GM21423 (cell line): Measurements from ENCODE around the gene ABHD1.

Experiments used
- ATAC-seq: cut with Tn5 transposase; IDR thresholded peaks from one replicate; pipeline ENCODE4 v1.9.1; 2021; ENCODE audit warnings: mild to moderate bottlenecking, moderate library complexity; ENCODE audit not compliant: unreplicated experiment

The ABHD1 gene

GRCh38 chr2:27086724-27087593, 36.7 kb upstream of the ABHD1 start, which contains the start of gene KHK:
TSS of gene KHK (plus strand) at chr2:27086772. CDS start at chr2:27087260, 488 bp downstream.
- ATAC-seq: no peak

- no peak for ATAC-seq
Observed at GRCh38 chr2:27087823-27088410, 35.7 kb upstream of the ABHD1 start.

DNA sequence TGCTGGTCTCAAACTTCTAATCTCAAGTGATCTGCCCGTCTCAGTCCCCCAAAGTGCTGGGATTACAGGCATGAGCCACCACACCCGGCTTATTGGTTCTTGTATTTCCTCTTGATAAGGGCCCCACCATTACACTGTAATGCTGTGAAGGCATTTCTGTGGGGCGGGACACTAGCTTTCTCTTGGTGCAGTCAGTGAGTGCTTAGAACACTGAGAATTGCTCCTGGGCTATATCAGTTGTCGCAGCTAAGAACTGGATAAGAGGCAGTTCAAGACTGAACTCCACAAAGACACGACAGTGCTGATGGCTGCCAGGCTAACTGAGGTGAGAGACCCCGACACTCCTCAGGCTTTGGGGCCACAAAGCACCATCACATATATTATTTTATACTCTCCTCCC, 35.0 kb upstream of the ABHD1 start:
- no peak for ATAC-seq

DNA sequence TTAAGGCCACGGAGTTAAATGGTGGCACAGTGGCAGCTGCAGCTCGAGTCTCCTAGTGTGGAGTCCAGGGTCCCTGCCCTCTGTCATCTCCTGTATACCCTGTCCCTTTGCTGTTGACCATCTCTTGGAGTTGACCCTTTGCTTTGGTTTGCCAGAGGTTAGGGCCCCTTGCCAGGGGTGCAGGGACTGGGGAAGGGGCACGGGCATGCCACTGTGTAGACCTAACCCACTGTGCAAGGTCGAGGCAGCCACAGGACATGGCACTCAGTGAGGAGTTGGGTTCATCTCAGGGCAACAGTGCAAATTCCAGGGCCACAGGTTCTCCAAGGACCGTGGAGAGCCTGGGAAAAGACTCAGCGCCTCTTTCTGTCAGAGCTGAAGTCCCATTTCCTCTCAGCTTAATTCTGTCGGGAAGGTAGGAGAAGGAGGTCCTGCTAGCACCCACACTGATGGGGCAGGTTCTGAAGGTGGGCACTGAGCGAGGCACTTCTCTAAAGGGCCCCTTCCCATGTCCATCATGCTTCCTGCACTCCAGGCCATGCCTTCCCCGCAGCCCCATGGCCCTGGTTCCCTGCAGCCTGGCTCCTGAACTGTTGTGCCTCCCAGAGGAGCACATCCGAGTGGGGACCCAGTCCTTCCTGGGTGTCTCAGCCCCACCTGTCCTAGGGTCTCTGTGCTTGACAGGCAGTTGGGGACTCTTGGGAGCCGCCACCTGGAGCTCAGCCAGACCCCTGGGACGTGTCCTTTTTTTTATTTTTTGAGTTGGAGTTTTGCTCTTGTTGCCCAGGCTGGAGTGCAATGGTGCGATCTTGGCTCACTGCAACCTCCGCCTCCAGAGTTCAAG, 34.3 kb upstream of the ABHD1 start:
- no peak for ATAC-seq

- ATAC-seq: no peak
Observed at GRCh38 chr2:27091746-27092695, 31.6 kb upstream of the ABHD1 start.

DNA sequence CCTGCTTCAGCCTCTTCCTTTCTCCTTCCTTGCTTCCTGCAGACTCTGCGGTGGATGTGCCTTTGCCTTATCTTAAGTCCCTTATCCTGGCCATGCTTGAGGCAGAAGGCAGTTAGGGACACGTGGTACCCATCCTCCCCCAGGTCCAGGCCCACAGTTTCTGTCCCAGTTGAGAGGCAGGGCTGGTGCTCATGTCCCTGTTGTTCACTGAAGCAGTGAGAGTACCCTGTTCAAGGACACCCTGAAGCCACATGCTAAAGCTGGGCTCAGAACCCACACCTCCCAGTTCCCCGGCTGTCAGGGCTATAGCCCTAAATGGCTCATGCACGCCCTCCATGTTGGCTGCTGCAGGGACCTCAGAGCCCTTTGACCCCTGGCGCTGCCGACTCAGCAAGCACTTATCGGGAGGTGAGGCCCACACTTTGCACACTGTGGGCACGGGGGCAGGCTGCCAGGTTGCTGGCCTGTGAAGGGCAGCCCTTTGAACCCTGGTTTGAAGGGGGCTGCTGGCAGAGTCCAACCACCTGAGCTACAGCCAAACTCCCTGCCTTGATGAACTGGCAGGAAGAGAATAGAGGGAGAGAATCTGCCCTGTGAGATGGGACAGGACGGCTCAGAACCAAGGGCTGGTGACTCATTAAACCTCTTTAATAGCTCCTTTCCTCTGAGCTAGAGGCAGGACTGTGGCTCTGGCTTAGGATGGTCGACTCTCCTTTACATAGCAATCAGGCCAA, 30.8 kb upstream of the ABHD1 start:
- no peak for ATAC-seq

GRCh38 chr2:27093430-27094352, 29.9 kb upstream of the ABHD1 start:
- no peak for ATAC-seq

GRCh38 chr2:27094353-27094984, 29.1 kb upstream of the ABHD1 start:
- no peak for ATAC-seq

DNA sequence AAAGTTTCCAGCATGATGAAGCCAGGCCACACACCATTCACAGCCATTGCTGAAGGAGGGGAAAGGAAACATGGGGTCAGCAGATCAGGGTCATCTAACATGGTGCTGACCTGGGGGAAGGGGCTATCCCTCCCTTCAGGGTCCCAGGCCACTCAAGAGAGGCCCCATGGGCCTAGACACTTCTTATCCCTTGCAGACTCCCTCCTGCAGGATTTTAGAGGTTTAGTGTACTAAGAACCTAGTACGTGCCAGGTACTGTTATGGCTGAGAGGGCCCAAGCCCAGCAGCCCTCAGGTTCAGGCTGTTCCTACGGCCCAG, 28.2 kb upstream of the ABHD1 start:
- ATAC-seq: no peak

- ATAC-seq: no peak
Observed at GRCh38 chr2:27095745-27096651, 27.6 kb upstream of the ABHD1 start.

GRCh38 chr2:27096748-27097297, 26.8 kb upstream of the ABHD1 start:
- ATAC-seq: no peak

GRCh38 chr2:27097341-27097740, 26.3 kb upstream of the ABHD1 start:
- ATAC-seq: no peak

DNA sequence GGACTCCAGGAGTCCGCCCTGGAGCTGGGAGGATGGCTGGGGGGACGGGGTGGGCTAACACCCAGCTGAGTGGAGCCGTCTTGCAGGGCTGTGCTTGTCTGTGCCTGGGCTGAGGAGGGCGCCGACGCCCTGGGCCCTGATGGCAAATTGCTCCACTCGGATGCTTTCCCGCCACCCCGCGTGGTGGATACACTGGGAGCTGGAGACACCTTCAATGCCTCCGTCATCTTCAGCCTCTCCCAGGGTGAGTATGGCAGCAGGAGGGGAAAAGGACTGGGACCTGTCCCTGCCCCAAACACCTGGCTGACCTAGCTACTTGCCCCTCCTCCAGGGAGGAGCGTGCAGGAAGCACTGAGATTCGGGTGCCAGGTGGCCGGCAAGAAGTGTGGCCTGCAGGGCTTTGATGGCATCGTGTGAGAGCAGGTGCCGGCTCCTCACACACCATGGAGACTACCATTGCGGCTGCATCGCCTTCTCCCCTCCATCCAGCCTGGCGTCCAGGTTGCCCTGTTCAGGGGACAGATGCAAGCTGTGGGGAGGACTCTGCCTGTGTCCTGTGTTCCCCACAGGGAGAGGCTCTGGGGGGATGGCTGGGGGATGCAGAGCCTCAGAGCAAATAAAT, 24.2 kb upstream of the ABHD1 start:
- ATAC-seq: no peak

DNA sequence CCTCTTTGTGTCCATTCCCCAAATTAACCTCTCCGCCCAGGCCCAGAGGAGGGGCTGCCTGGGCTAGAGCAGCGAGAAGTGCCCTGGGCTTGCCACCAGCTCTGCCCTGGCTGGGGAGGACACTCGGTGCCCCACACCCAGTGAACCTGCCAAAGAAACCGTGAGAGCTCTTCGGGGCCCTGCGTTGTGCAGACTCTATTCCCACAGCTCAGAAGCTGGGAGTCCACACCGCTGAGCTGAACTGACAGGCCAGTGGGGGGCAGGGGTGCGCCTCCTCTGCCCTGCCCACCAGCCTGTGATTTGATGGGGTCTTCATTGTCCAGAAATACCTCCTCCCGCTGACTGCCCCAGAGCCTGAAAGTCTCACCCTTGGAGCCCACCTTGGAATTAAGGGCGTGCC, 23.6 kb upstream of the ABHD1 start:
- no peak for ATAC-seq

DNA sequence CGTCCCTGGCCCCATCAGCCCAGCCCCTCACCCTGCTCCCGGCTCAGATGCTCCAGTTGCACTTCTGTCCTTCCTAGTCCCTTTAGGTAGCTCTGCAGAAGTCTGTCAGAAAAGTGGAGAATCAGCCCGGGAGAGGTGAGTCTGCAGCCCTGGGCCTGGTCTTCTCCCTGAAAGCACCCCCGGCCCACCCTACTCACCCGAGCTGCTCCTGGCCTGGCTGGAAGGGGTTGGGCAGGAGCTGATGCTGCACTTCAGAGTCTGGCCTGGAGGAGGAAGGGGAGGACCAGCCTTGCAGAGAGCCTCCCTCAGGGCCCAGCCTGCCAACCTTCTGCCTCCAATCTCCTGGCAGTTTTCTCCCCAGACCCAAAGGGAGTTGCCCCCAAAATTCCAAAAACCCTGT, 21.3 kb upstream of the ABHD1 start:
- ATAC-seq: no peak

DNA sequence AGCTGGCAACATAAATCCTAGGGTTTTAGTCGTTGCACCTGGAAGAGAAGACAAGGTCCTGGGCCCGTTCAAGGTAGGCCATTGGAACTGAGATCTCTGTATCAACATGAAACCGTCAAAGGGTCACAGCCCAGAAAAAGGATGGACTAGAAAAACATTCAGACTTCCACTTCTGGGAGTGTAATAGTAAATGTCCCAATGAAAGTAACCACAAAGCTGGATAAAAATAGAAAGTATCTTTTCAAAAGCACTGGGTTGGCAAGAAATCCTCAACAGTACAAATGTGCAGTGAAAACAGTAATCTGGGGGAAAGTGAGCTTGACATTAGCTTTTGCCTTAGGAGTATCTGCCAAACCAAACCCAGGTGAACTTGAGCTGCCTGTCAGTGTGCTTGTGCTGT, 17.6 kb upstream of the ABHD1 start:
- ATAC-seq: no peak

DNA sequence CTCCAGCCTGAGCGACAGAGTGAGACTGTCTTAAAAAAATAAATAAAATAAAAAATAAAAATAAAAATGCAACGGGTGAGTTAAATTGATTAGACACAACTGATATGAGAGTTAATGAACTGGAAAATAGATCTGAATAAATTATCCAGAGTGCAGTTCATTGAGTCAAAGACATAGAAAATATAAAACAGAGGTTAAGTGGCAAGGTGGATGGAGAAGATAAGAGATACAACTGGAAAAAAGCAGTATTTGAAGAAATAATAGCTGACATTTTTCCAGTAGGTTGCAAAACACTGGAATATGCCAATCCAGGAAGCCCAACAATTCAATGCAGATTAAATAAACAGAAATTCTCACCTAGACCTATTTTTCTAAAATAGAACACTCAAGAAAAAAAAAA, 15.4 kb upstream of the ABHD1 start:
- no peak for ATAC-seq
